SH-SY5Y (cell line): ENCODE results near the gene SMIM13.

Experiments used
- GATA2 ChIP-seq: IDR thresholded peaks from 2 replicates; pipeline ENCODE4 v1.6.1; 2011; ENCODE audit warnings: mild to moderate bottlenecking, low read depth, low read length
- GATA3 ChIP-seq: IDR thresholded peaks from 2 replicates; pipeline ENCODE4 v1.6.1; 2011; ENCODE audit warnings: low read depth, mild to moderate bottlenecking, low read length, moderate library complexity

The SMIM13 gene

DNA sequence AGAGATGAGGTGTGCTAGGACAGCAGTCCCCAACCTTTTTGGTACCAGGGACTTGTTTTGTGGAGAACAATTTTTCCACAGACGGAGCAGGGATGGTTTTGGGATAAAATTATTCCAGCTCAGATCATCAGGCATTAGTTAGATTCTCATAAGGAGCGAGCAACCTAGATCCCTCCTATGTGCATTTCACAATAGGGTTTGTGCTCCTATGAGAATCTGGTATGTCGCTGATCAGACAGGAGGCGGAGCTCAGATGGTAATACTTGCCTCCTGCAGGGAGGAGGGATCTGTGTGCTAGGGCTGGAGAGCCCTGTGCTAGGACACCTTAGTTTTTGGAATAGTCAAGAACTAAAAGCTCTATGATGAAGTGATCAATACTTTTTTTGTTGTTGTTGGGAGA lies 2.5 kb downstream of the SMIM13 start:
- no peak for TF ChIP-seq GATA2
- TF ChIP-seq GATA3 = no peak

GRCh38 chr6:11097476-11097875 lies 3.8 kb downstream of the SMIM13 start:
- TF ChIP-seq GATA3 (no peak), GATA2 (no peak)

- no peak for TF ChIP-seq GATA3
- no peak for TF ChIP-seq GATA2
These were observed 4.4 kb downstream of the SMIM13 start for GRCh38 chr6:11098004-11098403.

DNA sequence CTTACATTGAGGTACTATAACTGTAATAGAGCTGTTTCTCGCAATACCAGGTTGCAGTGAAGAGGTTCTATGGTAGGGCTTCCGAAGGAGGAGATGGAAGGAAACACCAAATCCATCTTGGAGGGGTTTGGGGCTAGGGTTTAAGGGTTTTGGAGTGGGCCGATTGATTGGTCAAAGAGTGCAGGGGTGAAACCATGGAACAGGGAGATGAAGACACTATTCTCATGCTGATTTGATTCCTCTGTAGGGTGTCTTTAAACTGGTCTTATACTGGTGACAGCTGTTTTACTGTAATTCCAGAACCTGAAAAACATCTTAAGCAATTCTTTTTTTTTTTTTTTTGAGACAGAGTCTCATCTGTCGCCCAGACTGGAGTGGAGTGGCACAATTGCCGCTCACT lies 7.8 kb downstream of the SMIM13 start:
- TF ChIP-seq GATA2 (no peak), GATA3 (no peak)

- no peak for TF ChIP-seq GATA2
- TF ChIP-seq GATA3 = no peak
These were observed 9.4 kb downstream of the SMIM13 start for GRCh38 chr6:11103065-11103464.

DNA sequence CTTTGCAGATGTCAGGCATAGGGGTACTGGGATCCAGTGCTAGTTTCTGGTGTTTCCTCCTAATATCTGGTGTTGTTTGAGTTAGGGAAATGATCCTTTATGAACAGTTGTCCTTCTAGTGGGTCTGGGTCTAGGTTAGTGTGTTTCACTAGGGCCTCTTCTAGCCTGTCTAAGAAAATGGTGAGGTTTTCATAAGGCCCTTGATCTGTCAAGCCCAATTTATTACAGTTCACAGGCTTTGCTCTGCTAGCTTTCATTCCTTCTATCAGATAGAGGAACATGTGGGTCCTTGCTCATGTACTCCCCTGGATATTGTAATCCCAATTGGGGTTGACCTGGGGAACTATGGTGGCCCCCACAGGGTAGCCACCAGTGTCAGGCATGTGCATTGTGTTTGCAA lies 15.1 kb downstream of the SMIM13 start:
- TF ChIP-seq GATA2 (no peak), GATA3 (no peak)

- TF ChIP-seq GATA2 = no peak
These were observed 17.5 kb downstream of the SMIM13 start, which contains the start of gene ERVFRD-1 for GRCh38 chr6:11110921-11111768. Gene ERVFRD-1, minus strand, starts transcription at chr6:11111725. Its CDS starts 6,415 bp downstream, at chr6:11105310.

DNA sequence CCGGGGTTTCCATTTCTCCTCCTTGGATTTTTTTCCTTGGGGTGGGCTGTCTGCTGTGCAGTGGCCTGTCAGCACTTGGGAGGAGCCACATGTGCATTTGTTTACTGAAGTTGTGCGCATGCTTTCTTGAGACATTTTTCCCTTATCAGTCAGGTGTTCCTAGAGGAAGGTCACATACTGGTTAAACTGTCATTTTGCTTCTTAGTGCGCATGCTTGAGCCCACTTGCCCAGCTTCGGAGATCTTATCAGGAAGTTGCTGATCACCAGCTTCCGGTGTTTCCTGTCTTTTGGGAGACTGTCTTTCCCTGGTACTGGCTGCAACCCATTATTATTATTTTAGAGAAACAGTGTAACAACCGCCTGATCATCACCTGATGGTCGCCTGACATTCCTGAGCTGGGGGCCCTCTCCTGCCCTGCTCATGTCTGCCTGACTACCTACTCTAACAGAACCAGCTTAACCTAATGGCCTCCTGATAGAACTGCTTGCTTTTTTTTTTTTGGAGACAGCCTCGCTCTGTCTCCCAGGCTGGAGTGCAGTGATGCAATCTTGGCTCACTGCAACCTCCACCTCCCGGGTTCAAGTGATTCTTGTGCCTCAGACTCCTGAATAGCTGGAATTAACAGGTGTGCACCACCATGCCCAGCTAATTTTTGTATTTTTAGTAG lies 18.3 kb downstream of the SMIM13 start:
- TF ChIP-seq GATA3 (no peak), GATA2 (0 out of 2 replicates have a peak, but pooled peaks have one; percentile 32)

- TF ChIP-seq GATA2 (no peak), GATA3 (no peak)
These were observed 19.4 kb downstream of the SMIM13 start for GRCh38 chr6:11113038-11113437.

- no peak for TF ChIP-seq GATA2
- no peak for TF ChIP-seq GATA3
These were observed 26.8 kb downstream of the SMIM13 start for GRCh38 chr6:11120271-11121005.

GRCh38 chr6:11121851-11122250 lies 28.2 kb downstream of the SMIM13 start:
- TF ChIP-seq GATA2 (no peak), GATA3 (no peak)

DNA sequence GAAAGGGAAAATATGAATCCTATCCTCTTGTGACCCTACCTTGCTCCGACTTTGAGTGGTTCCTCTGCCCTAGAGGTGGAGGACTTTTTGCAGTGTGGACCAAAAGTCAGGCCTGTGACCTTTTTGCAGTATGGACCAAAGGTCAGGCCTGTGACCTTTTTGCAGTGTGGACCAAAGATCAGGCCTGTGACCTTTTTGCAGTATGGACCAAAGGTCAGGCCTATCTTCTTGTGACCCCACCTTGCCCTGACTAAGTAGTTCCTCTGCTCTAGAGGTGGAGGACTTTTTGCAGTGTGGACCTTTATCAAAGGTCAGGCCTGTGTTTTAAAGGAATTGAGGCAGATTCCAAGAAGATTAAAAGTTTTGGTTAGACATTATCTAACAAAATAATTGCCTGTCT lies 28.7 kb downstream of the SMIM13 start:
- TF ChIP-seq GATA3 (no peak), GATA2 (no peak)

DNA sequence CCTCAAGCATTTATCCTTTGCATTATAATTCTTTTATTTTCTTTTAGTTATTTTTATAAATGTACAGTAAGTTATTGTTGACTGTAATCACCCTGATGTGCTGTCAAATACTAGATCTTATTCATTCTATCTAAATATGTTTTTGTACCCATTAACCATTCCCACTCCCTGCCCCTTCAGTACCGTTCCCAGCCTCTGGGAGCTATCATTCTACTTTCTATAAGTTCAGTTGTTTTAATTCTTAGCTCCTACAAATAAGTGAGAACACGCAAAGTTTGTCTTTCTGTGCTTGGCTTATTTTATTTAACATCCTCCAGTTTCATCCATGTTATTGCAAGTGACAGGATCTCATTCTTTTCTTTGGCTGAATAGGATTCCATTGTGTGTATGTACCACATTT lies 30.3 kb downstream of the SMIM13 start:
- TF ChIP-seq GATA3 (no peak), GATA2 (no peak)

- TF ChIP-seq GATA2 = no peak
- TF ChIP-seq GATA3 = no peak
These were observed 33.2 kb downstream of the SMIM13 start for GRCh38 chr6:11126876-11127275.
